ENCODE results near the gene ARHGEF10L. TPM values are rescaled to one million over a fixed set of nuclear protein-coding genes. Genes with fewer than 3 reads are reported as not detected.

ARHGEF10L gene
- total RNA-seq, 1 donor from 2014 or later: 3.1 TPM

DNA sequence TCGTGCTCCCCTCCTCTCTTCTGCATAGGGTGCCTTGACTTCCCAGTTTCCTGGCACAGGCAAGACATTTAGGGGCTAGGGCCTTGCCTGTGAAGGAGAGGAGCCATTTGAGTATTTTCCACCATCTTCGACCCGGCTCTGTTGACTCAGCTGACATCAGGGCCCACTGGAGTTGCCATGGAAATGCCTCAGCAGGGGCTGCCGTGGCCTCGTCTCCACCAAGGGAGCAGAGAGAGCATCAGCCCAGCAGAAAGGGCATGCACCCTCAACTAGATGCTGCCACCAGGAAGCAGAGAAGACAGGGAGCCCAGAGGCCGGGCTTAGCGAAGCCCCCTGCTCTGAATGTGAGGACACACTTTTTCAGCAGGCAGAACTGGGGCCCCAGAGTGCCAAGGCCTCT, 113.8 kb downstream of the ARHGEF10L start:
- TF ChIP-seq, protein P1, sequence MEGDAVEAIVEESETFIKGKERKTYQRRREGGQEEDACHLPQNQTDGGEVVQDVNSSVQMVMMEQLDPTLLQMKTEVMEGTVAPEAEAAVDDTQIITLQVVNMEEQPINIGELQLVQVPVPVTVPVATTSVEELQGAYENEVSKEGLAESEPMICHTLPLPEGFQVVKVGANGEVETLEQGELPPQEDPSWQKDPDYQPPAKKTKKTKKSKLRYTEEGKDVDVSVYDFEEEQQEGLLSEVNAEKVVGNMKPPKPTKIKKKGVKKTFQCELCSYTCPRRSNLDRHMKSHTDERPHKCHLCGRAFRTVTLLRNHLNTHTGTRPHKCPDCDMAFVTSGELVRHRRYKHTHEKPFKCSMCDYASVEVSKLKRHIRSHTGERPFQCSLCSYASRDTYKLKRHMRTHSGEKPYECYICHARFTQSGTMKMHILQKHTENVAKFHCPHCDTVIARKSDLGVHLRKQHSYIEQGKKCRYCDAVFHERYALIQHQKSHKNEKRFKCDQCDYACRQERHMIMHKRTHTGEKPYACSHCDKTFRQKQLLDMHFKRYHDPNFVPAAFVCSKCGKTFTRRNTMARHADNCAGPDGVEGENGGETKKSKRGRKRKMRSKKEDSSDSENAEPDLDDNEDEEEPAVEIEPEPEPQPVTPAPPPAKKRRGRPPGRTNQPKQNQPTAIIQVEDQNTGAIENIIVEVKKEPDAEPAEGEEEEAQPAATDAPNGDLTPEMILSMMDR (IDR thresholded peaks at IDR 0.05; ENCODE audit: unreplicated experiment): no peak
- Mint-ChIP-seq H3K27me3 (ENCODE audit: unreplicated experiment) (peaks cover 1% of the 10 kb centered on the region), H3K36me3 (ENCODE audit: low read depth, unreplicated experiment) (peaks cover 5% of the 10 kb centered on the region), H3K27ac (ENCODE audit: unreplicated experiment) (no peak overlapping the region), H3K4me1 (ENCODE audit: unreplicated experiment) (no peaks in the 10 kb centered on the region), H3K4me3 (ENCODE audit: unreplicated experiment) (no peak overlapping the region), H3K9me3 (ENCODE audit: unreplicated experiment) (no peaks in the 10 kb centered on the region)
- DNase-seq (ENCODE audit: low spot score): no peak

GRCh38 chr1:17653728-17654351, 114.3 kb downstream of the ARHGEF10L start:
- peaks cover 5% of the 10 kb centered on the region for H3K36me3 Mint-ChIP-seq (ENCODE audit: low read depth, unreplicated experiment)
- H3K4me3 Mint-ChIP-seq (ENCODE audit: unreplicated experiment): no peak overlapping the region
- H3K9me3 Mint-ChIP-seq (ENCODE audit: unreplicated experiment): no peaks in the 10 kb centered on the region
- no peak overlapping the region for H3K27ac Mint-ChIP-seq (ENCODE audit: unreplicated experiment)
- TF ChIP-seq, protein P1 (IDR thresholded peaks at IDR 0.05; ENCODE audit: unreplicated experiment): peak; percentile 58
- peak; percentile 79 for DNase-seq (ENCODE audit: low spot score)
- peaks cover 3% of the 10 kb centered on the region for H3K27me3 Mint-ChIP-seq (ENCODE audit: unreplicated experiment)
- no peaks in the 10 kb centered on the region for H3K4me1 Mint-ChIP-seq (ENCODE audit: unreplicated experiment)

GRCh38 chr1:17654519-17654918, 115.0 kb downstream of the ARHGEF10L start:
- no peak overlapping the region for H3K27ac Mint-ChIP-seq (ENCODE audit: unreplicated experiment)
- H3K4me3 Mint-ChIP-seq (ENCODE audit: unreplicated experiment): no peak overlapping the region
- H3K36me3 Mint-ChIP-seq (ENCODE audit: low read depth, unreplicated experiment): peaks cover 5% of the 10 kb centered on the region
- H3K27me3 Mint-ChIP-seq (ENCODE audit: unreplicated experiment): peaks cover 4% of the 10 kb centered on the region
- no peaks in the 10 kb centered on the region for H3K9me3 Mint-ChIP-seq (ENCODE audit: unreplicated experiment)
- no peaks in the 10 kb centered on the region for H3K4me1 Mint-ChIP-seq (ENCODE audit: unreplicated experiment)
- no peak for DNase-seq (ENCODE audit: low spot score)
- TF ChIP-seq, protein P1 (IDR thresholded peaks at IDR 0.05; ENCODE audit: unreplicated experiment): no peak

DNA sequence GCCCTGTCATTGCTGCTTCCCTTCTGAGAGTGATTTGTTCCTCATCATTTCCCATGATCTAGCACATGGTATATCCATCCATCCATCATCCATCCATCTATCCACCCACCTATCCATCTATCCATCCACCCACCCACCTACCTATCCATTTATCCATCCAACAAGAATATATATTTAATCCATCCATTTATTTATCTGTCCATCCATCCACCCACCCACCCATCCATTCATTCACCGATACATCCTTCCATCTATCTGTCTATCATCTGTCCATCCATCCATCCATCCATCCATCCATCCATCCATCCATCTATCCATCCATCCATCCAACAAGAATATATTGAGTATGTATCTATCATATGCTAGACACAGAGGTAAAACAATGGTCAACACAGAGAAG, 115.7 kb downstream of the ARHGEF10L start:
- Mint-ChIP-seq H3K27me3 (ENCODE audit: unreplicated experiment) (peaks cover 4% of the 10 kb centered on the region), H3K9me3 (ENCODE audit: unreplicated experiment) (no peaks in the 10 kb centered on the region), H3K4me3 (ENCODE audit: unreplicated experiment) (no peak overlapping the region), H3K27ac (ENCODE audit: unreplicated experiment) (no peak overlapping the region), H3K36me3 (ENCODE audit: low read depth, unreplicated experiment) (peaks cover 5% of the 10 kb centered on the region), H3K4me1 (ENCODE audit: unreplicated experiment) (no peaks in the 10 kb centered on the region)
- TF ChIP-seq, protein P1 (IDR thresholded peaks at IDR 0.05; ENCODE audit: unreplicated experiment): no peak
- DNase-seq (ENCODE audit: low spot score): no peak

DNA sequence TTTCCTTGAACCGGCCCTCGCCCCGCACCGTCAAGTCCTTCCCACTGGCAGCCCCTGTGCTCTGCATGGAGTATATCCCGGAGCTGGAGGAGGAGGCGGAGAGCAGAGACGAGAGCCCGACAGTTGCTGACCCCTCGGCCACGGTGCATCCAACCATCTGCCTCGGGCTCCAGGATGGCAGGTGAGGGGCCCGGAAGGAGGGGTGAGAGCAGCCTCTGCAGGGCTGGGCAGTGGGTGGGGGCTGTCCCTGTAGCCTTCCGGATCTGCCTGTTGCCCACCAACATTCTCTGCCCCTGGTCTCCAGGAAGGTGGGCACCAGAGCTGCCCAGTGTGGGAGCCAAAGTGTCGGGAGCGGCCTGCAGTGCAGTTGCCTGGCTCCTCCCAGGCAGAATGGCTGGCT, 116.4 kb downstream of the ARHGEF10L start:
- DNase-seq (ENCODE audit: low spot score): no peak
- Mint-ChIP-seq H3K4me3 (ENCODE audit: unreplicated experiment) (no peak overlapping the region), H3K4me1 (ENCODE audit: unreplicated experiment) (no peaks in the 10 kb centered on the region), H3K27ac (ENCODE audit: unreplicated experiment) (no peak overlapping the region), H3K9me3 (ENCODE audit: unreplicated experiment) (no peaks in the 10 kb centered on the region), H3K27me3 (ENCODE audit: unreplicated experiment) (peaks cover 4% of the 10 kb centered on the region), H3K36me3 (ENCODE audit: low read depth, unreplicated experiment) (peaks cover 5% of the 10 kb centered on the region)
- TF ChIP-seq, protein P1 (IDR thresholded peaks at IDR 0.05; ENCODE audit: unreplicated experiment): no peak
